K562 (cell line): Measurements from ENCODE around the gene EPSTI1. TPM values are rescaled to one million over a fixed set of nuclear protein-coding genes. Genes with fewer than 3 reads are reported as not detected.

ENCODE experiments used
- ATAC-seq: fragments of 200-7000 bp; cut with Tn5 transposase; 3 replicates; pipeline ENCODE4 v1.9.1; 2020; ENCODE audit warnings: moderate library complexity
- BruUV-seq: library from RNA; stranded (reverse); fragments of 400-500 nt; replicated peaks from 2 replicates; lab custom pipeline; 2021; lab: Mats Ljungman, UMichigan
- CTCF ChIA-PET: fragments of 300-600 bp; formaldehyde crosslinking; extraction: SDS; loops from one replicate; lab custom pipeline; 2021; ENCODE audit warnings: low intra/inter-chr PET ratio; lab: Yijun Ruan, JAX
- POLR2A ChIA-PET: fragments of 300-600, 350-650 bp; sonication (Branson Sonifier 250); formaldehyde crosslinking; extraction: SDS; loops from one replicate; lab custom pipeline; 2021; ENCODE audit warnings: antibody characterized with exemption, inconsistent platforms; lab: Yijun Ruan, JAX
- DNase-seq, 4 experiments: peaks; one replicate each; pipeline versions ENCODE4 v3.0.0 to v3.0.0-alpha.2; 2011 to 2018; ENCODE audit warnings: low spot score in 3 of 4, mixed read lengths in 3 of 4; ENCODE audit errors: extremely low read depth in 1 of 4
- FAIRE-seq: peaks from 2 replicates; lab custom pipeline; 2011; peaks lifted over from hg19 to GRCh38; lab: Jason Lieb, UNC
- H2AFZ ChIP-seq: 2 replicates; pipeline ENCODE4 v1.6.0; 2011; ENCODE audit warnings: low read depth, low read length, control low read depth, inconsistent platforms
- H3K27ac ChIP-seq: fragments of 200-600 bp; 3 replicates; pipeline ENCODE4 v1.8.0; 2011; ENCODE audit warnings: low read depth, mild to moderate bottlenecking, control low read depth, inconsistent platforms, low read length, moderate library complexity, mixed read lengths; ENCODE audit errors: extremely low read depth
- H3K27me3 ChIP-seq, 2 experiments: fragments of 300-600 bp in 1 of 2; 2 replicates in 1 of 2; 3 replicates in 1 of 2; pipeline versions ENCODE4 v1.6.0 to v1.8.0; 2011; ENCODE audit warnings: inconsistent platforms in 2 of 2, low read length in 2 of 2, mild to moderate bottlenecking in 1 of 2, mixed read lengths in 1 of 2, moderate library complexity in 1 of 2; ENCODE audit not compliant: control insufficient read depth in 2 of 2, insufficient read depth in 2 of 2
- H3K36me3 ChIP-seq: fragments of 300-600 bp; 3 replicates; pipeline ENCODE4 v1.8.0; 2011; ENCODE audit warnings: mild to moderate bottlenecking, low read length, inconsistent platforms; ENCODE audit not compliant: control insufficient read depth, insufficient read depth
- H3K4me1 ChIP-seq, 2 experiments: fragments of 200-600 bp in 1 of 2; replicated peaks in 1 of 2; 2 replicates in 1 of 2; 3 replicates in 1 of 2; pipeline versions ENCODE4 v1.5.1 to v1.8.0; 2011; ENCODE audit warnings: inconsistent platforms in 2 of 2, low read length in 2 of 2, mild to moderate bottlenecking in 1 of 2, mixed read lengths in 1 of 2, moderate library complexity in 1 of 2; ENCODE audit not compliant: control insufficient read depth in 2 of 2, insufficient read depth in 2 of 2
- H3K4me2 ChIP-seq: 2 replicates; pipeline ENCODE4 v1.6.1; 2011; ENCODE audit warnings: low read length, control low read depth, inconsistent platforms, mixed read lengths; ENCODE audit not compliant: insufficient read depth
- H3K4me3 ChIP-seq: fragments of 200-600 bp; sonication (generic), shearing (Covaris generic); 2 replicates; pipeline ENCODE4 v1.5.1; 2016; ENCODE audit warnings: control low read depth, inconsistent platforms
- H3K79me2 ChIP-seq: fragments of 200-600 bp; 3 replicates; pipeline ENCODE4 v1.8.0; 2011; ENCODE audit warnings: low read length, inconsistent platforms; ENCODE audit not compliant: control insufficient read depth, insufficient read depth
- H3K9ac ChIP-seq, 2 experiments: 2 replicates each; pipeline versions ENCODE4 v1.6.0 to v1.6.1; 2011; ENCODE audit warnings: low read depth in 2 of 2, low read length in 2 of 2, control low read depth in 1 of 2, inconsistent platforms in 1 of 2, mild to moderate bottlenecking in 1 of 2, mixed read lengths in 1 of 2; ENCODE audit not compliant: insufficient read depth in 1 of 2
- H3K9me1 ChIP-seq: one replicate; pipeline ENCODE4 v1.6.0; 2011; ENCODE audit warnings: inconsistent platforms, mild to moderate bottlenecking, low read length, moderate library complexity; ENCODE audit not compliant: control insufficient read depth, insufficient read depth
- H3K9me3 ChIP-seq: replicated peaks from 2 replicates; pipeline ENCODE4 v1.5.1; 2011; ENCODE audit warnings: low read depth, low read length, inconsistent platforms; ENCODE audit not compliant: control insufficient read depth, insufficient read depth
- H4K20me1 ChIP-seq: replicated peaks from 2 replicates; pipeline ENCODE4 v1.6.1; 2011; ENCODE audit warnings: low read length, inconsistent platforms, mixed read lengths; ENCODE audit not compliant: control insufficient read depth, insufficient read depth
- ETV1 ChIP-seq: fragments of 450-650 bp; conservative IDR thresholded peaks from 2 replicates; pipeline ENCODE4 v1.6.1; 2016; ENCODE audit warnings: missing genetic modification characterization, control low read depth, low read depth, missing compliant biosample characterization
- USF2 ChIP-seq: sonication (generic); formaldehyde crosslinking; IDR thresholded peaks from 2 replicates; pipeline ENCODE4 v1.5.0; 2020; ENCODE audit warnings: missing genetic modification reagents
- YY1 ChIP-seq, 3 experiments: IDR thresholded peaks; 2 replicates each; pipeline ENCODE4 v1.6.1; 2011; ENCODE audit warnings: low read length in 2 of 3, mild to moderate bottlenecking in 2 of 3, moderate library complexity in 2 of 3, borderline replicate concordance in 1 of 3, control low read depth in 1 of 3, low read depth in 1 of 3; ENCODE audit not compliant: insufficient read depth in 3 of 3, insufficient replicate concordance in 2 of 3, control insufficient read depth in 1 of 3, insufficient read length in 1 of 3; ENCODE audit errors: extremely low read depth in 1 of 3
- ZNF384 ChIP-seq: IDR thresholded peaks from 2 replicates; pipeline ENCODE4 v1.6.1; 2012; ENCODE audit warnings: low read depth, low read length, improper control_type of control experiment
- WGBS: fragments of 100-300 bp; shearing (Covaris generic); methylation state at CpG from one replicate; pipeline ENCODE4 v1.1.6; 2016; ENCODE audit warnings: low coverage, mixed read lengths; ENCODE audit not compliant: insufficient coverage; ENCODE audit errors: missing lambda C conversion rate; 5-methylcytosine and 5-hydroxymethylcytosine counted together
- in situ Hi-C: fragments of 300-500 bp; cut with MboI; formaldehyde crosslinking; loops from 4 replicates; pipeline ENCODE4 v1.15.0; 2018; ENCODE audit warnings: inconsistent platforms, mixed read lengths
- intact Hi-C: fragments of 100-400 bp; cut with micrococcal nuclease; formaldehyde crosslinking; loops from 2 replicates; pipeline ENCODE4 v1.14.2; 2022
- polyA plus RNA-seq, 8 experiments: library from polyadenylated mRNA; depleted of rRNA in 4 of 8; stranded (reverse) in 5 of 8; unstranded in 3 of 8; fragments of >200 nt; fragmentation: Nextera tagmentation in 2 of 8; fragmentation: Illumina TruSeq in 1 of 8; extraction: Ambion mirVana in 2 of 8; extraction: Trizol in 1 of 8; gene quantifications; 2 replicates each; pipeline versions ENCODE4 v1.2.1 to v1.2.3, GENCODE V29; 2011 to 2014; ENCODE audit warnings: inconsistent platforms in 1 of 8, missing spikeins in 1 of 8
- total RNA-seq, 7 experiments: library from RNA; depleted of rRNA in 6 of 7; stranded (reverse); fragments of >200 nt in 6 of 7; fragmentation: Illumina TruSeq in 2 of 7; extraction: Trizol in 2 of 7; gene quantifications; 2 replicates each; pipeline versions ENCODE4 v1.2.1 to v1.2.3, GENCODE V29; 2011 to 2021; ENCODE audit warnings: low replicate concordance in 1 of 7

Gene EPSTI1
- total and polyA plus RNA-seq, 9 of the 15 experiments (the other 6 are each of a cell fraction or from before 2014, with no cell fraction given): 0.18 to 1.0 TPM; not detected in 7

- no peak for TF ChIP-seq YY1 (IDR thresholded peaks at IDR 0.05; ENCODE audit: borderline replicate concordance in 1 of 3, control insufficient read depth in 1 of 3, extremely low read depth in 1 of 3, insufficient read depth in 3 of 3, insufficient read length in 1 of 3, insufficient replicate concordance in 2 of 3, low read depth in 1 of 3, low read length in 2 of 3)
Measured at GRCh38 chr13:43019811-43020210, 27.8 kb upstream of the EPSTI1 start (continued).

- BruUV-seq: no TSS peak
- no peak overlapping the region for H3K4me3 ChIP-seq
- H3K36me3 ChIP-seq: no peaks in the 10 kb centered on the region
- DNase-seq: no peak
- H3K27me3 ChIP-seq: no peaks in the 10 kb centered on the region
- H2AFZ ChIP-seq: no peak overlapping the region
- POLR2A ChIA-PET: no interaction called here
- 6% methylated on average over 5 of the region's 5 CpGs for WGBS
- no peaks in the 10 kb centered on the region for H3K9me3 ChIP-seq
- H3K79me2 ChIP-seq: no peaks in the 10 kb centered on the region
- TF ChIP-seq ETV1 (tag) (no peak), USF2 (CRISPR knock-in tag) (no peak), ZNF384 (no peak)
- TF ChIP-seq, all 486 proteins: peak for 0
- intact Hi-C loops: no loop called here
- Histone ChIP-seq H3K4me1 (no peaks in the 10 kb centered on the region), H3K27ac (no peak overlapping the region), H3K4me2 (no peak overlapping the region), H3K9ac (no peak overlapping the region), H4K20me1 (no peaks in the 10 kb centered on the region), H3K9me1 (no peaks in the 10 kb centered on the region)
- ATAC-seq: no peak
- FAIRE-seq: no peak
- in situ Hi-C loops: no loop called here
- CTCF ChIA-PET: no interaction called here
Measured at GRCh38 chr13:43016226-43016625, 24.2 kb upstream of the EPSTI1 start.
